Right lobe of liver (tissue), 4 donors: Measurements from ENCODE around the gene CXCL12.

Experiments used
- POLR2A ChIP-seq: fragments of 450-650 bp; IDR thresholded peaks from one replicate; pipeline ENCODE4 v1.6.1; 2017; ENCODE audit warnings: antibody characterized with exemption, mild to moderate bottlenecking
- TF ChIP-seq, protein P1 (sequence below), 4 donors: fragments of 200-600 bp in 3 of 4; fragments of 450-650 bp in 1 of 4; IDR thresholded peaks; one replicate each; pipeline versions ENCODE4 v1.5.1 to v1.8.0; 2016 to 2022; ENCODE audit warnings: antibody characterized with exemption in 4 of 4, mild to moderate bottlenecking in 2 of 4
- donor health status: DM: no; HTN: no; CAD: no.
- donor health status: DM: no; HTN: no; CAD: no.
- donor health status: DM: no; HTN: yes; CAD: no.

- TF ChIP-seq, protein P1, sequence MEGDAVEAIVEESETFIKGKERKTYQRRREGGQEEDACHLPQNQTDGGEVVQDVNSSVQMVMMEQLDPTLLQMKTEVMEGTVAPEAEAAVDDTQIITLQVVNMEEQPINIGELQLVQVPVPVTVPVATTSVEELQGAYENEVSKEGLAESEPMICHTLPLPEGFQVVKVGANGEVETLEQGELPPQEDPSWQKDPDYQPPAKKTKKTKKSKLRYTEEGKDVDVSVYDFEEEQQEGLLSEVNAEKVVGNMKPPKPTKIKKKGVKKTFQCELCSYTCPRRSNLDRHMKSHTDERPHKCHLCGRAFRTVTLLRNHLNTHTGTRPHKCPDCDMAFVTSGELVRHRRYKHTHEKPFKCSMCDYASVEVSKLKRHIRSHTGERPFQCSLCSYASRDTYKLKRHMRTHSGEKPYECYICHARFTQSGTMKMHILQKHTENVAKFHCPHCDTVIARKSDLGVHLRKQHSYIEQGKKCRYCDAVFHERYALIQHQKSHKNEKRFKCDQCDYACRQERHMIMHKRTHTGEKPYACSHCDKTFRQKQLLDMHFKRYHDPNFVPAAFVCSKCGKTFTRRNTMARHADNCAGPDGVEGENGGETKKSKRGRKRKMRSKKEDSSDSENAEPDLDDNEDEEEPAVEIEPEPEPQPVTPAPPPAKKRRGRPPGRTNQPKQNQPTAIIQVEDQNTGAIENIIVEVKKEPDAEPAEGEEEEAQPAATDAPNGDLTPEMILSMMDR (IDR thresholded peaks at IDR 0.05), result no peak
- no peak for TF ChIP-seq POLR2A
Observed at GRCh38 chr10:44339218-44339617, 45.7 kb downstream of the CXCL12 start.
